PC-9 (cell line): ENCODE measurements around the gene MYO3B.

Source experiments
- CTCF ChIP-seq: fragments of 200-600 bp; sonication (generic); conservative IDR thresholded peaks from 2 replicates; pipeline ENCODE4 v1.6.1; 2017; ENCODE audit warnings: mixed run types, antibody characterized with exemption, mild to moderate bottlenecking, moderate library complexity
- EZH2 ChIP-seq: fragments of 200-600 bp; sonication (generic); IDR thresholded peaks from 2 replicates; pipeline ENCODE4 v1.8.0; 2017; ENCODE audit warnings: antibody characterized with exemption, low read depth

- no peak for TF ChIP-seq CTCF
- no peak for TF ChIP-seq EZH2
These were observed 502.4 kb downstream of the MYO3B start for GRCh38 chr2:170680172-170680941.
